ENCODE measurements around the gene SPRR2D.
"Not testable (repeated sequence)": the region's sequence is repeated elsewhere in the genome, so short reads cannot be mapped to it uniquely, and the experiment has no call there.

The SPRR2D gene
- 0 reads per million in 2 experiments for total RNA-seq

GRCh38 chr1:153040950-153041631 is at the start of gene SPRR2D:
Gene SPRR2D (minus strand): TSS chr1:153041120. CDS start chr1:153040346, 774 bp downstream.
- no peak for DNase-seq (ENCODE audit: low read depth)

- DNase-seq (ENCODE audit: low read depth), result no peak
Observed at GRCh38 chr1:153087652-153088051, 46.7 kb upstream of the SPRR2D start.

GRCh38 chr1:153081736-153082135 is 40.8 kb upstream of the SPRR2D start:
- no peak for DNase-seq (ENCODE audit: low read depth)

- DNase-seq (ENCODE audit: low read depth), result no peak
Observed at GRCh38 chr1:153072806-153073726, 32.1 kb upstream of the SPRR2D start.

- DNase-seq (ENCODE audit: low read depth), result no peak
Observed at GRCh38 chr1:153071511-153071910, 30.6 kb upstream of the SPRR2D start, which contains the start of gene SPRR2B. Gene SPRR2B (minus strand): TSS chr1:153071611. CDS start chr1:153070839, 772 bp downstream.

GRCh38 chr1:153070243-153070642 is 29.3 kb upstream of the SPRR2D start:
- DNase-seq (ENCODE audit: low read depth), result no peak

- no peak for DNase-seq (ENCODE audit: low read depth)
Observed at GRCh38 chr1:153058826-153059784, 18.2 kb upstream of the SPRR2D start.

GRCh38 chr1:153058154-153058553 is 17.2 kb upstream of the SPRR2D start:
- no peak for DNase-seq (ENCODE audit: low read depth)

- no peak for DNase-seq (ENCODE audit: low read depth)
Observed at GRCh38 chr1:153057375-153057774, 16.5 kb upstream of the SPRR2D start, which contains the start of gene SPRR2A. Gene SPRR2A (minus strand): TSS chr1:153057512. CDS start chr1:153056735, 777 bp downstream.

- DNase-seq (ENCODE audit: low read depth), result not testable (repeated sequence)
Observed at GRCh38 chr1:153056111-153056510, 15.2 kb upstream of the SPRR2D start.

- no peak for DNase-seq (ENCODE audit: low read depth)
Observed at GRCh38 chr1:153049211-153049610, 8.3 kb upstream of the SPRR2D start.

GRCh38 chr1:153035211-153035610 is 5.7 kb downstream of the SPRR2D start:
- no peak for DNase-seq (ENCODE audit: low read depth)

- no peak for DNase-seq (ENCODE audit: low read depth)
Observed at GRCh38 chr1:153032677-153033308, 8.1 kb downstream of the SPRR2D start.

- no peak for DNase-seq (ENCODE audit: low read depth)
Observed at GRCh38 chr1:153032073-153032472, 8.8 kb downstream of the SPRR2D start.

- no peak for DNase-seq (ENCODE audit: low read depth)
Observed at GRCh38 chr1:153030895-153031294, 10.0 kb downstream of the SPRR2D start, which contains the start of gene SPRR1B. Gene SPRR1B (plus strand): TSS chr1:153031203. CDS start chr1:153032346, 1,143 bp downstream.

GRCh38 chr1:153028766-153029165 is 12.2 kb downstream of the SPRR2D start:
- no peak for DNase-seq (ENCODE audit: low read depth)

- DNase-seq (ENCODE audit: low read depth), result no peak
Observed at GRCh38 chr1:153025797-153026196, 15.1 kb downstream of the SPRR2D start.

- no peak for DNase-seq (ENCODE audit: low read depth)
Observed at GRCh38 chr1:153024413-153024812, 16.5 kb downstream of the SPRR2D start.

GRCh38 chr1:153023109-153023508 is 17.8 kb downstream of the SPRR2D start:
- no peak for DNase-seq (ENCODE audit: low read depth)

- not testable (repeated sequence) for DNase-seq (ENCODE audit: low read depth)
Observed at GRCh38 chr1:153022340-153022739, 18.6 kb downstream of the SPRR2D start.

- DNase-seq (ENCODE audit: low read depth), result not testable (repeated sequence)
Observed at GRCh38 chr1:153021829-153022228, 19.1 kb downstream of the SPRR2D start.
